Smooth muscle cell (in vitro differentiated cells): ENCODE data around the gene CYP2B6. TPM values are rescaled to one million over a fixed set of nuclear protein-coding genes. Genes with fewer than 3 reads are reported as not detected.
A peak's percentile ranks its signal among the peaks of the same experiment; 100 is the strongest.
"Not testable (repeated sequence)": the region's sequence is repeated elsewhere in the genome, so short reads cannot be mapped to it uniquely, and the experiment has no call there.

Source experiments
- DNase-seq: peaks from one replicate; lab custom pipeline; 2025; ENCODE audit not compliant: unreplicated experiment; lab: John Stamatoyannopoulos, UW
- H2AFZ ChIP-seq: fragments of 200-600 bp; sonication (generic); 2 replicates; pipeline ENCODE4 v1.6.0; 2016; ENCODE audit warnings: antibody characterized with exemption, low read depth, mild to moderate bottlenecking
- H3F3A ChIP-seq: fragments of 200-600 bp; sonication (generic); 2 replicates; pipeline ENCODE4 v1.6.0; 2017; ENCODE audit warnings: antibody characterized with exemption, low read depth
- H3K27ac ChIP-seq: fragments of 200-600 bp; sonication (generic); 2 replicates; pipeline ENCODE4 v1.5.1; 2016; ENCODE audit warnings: low read depth, mild to moderate bottlenecking
- H3K27me3 ChIP-seq: fragments of 200-600 bp; sonication (generic); 2 replicates; pipeline ENCODE4 v1.6.1; 2016; ENCODE audit warnings: low read depth, mild to moderate bottlenecking
- H3K36me3 ChIP-seq: fragments of 200-600 bp; sonication (generic); 2 replicates; pipeline ENCODE4 v1.5.1; 2016; ENCODE audit warnings: low read depth
- H3K4me1 ChIP-seq: fragments of 200-600 bp; sonication (generic); 2 replicates; pipeline ENCODE4 v1.5.1; 2016; ENCODE audit warnings: low read depth
- H3K4me2 ChIP-seq: fragments of 200-600 bp; sonication (generic); 2 replicates; pipeline ENCODE4 v1.6.0; 2016; ENCODE audit warnings: mild to moderate bottlenecking
- H3K4me3 ChIP-seq: fragments of 200-600 bp; sonication (generic); 2 replicates; pipeline ENCODE4 v1.5.1; 2016; ENCODE audit warnings: mild to moderate bottlenecking
- H3K79me2 ChIP-seq: fragments of 200-600 bp; sonication (generic); 2 replicates; pipeline ENCODE4 v1.6.0; 2016; ENCODE audit warnings: low read depth, mild to moderate bottlenecking
- H3K9ac ChIP-seq: fragments of 200-600 bp; sonication (generic); 2 replicates; pipeline ENCODE4 v1.6.0; 2016; ENCODE audit warnings: low read depth
- H3K9me3 ChIP-seq: fragments of 200-600 bp; sonication (generic); replicated peaks from 2 replicates; pipeline ENCODE4 v1.5.1; 2016; ENCODE audit warnings: low read depth
- H4K20me1 ChIP-seq: fragments of 200-600 bp; sonication (generic); 2 replicates; pipeline ENCODE4 v1.6.0; 2016; ENCODE audit warnings: low read depth
- CTCF ChIP-seq: fragments of 200-600 bp; sonication (generic); IDR thresholded peaks from 2 replicates; pipeline ENCODE4 v1.5.1; 2017; ENCODE audit warnings: borderline replicate concordance, mild to moderate bottlenecking, antibody characterized with exemption; ENCODE audit not compliant: insufficient read depth, poor library complexity, severe bottlenecking
- WGBS: methylation state at CpG from one replicate; pipeline ENCODE4 v1.1.7; 2016; ENCODE audit warnings: low lambda C conversion rate; 5-methylcytosine and 5-hydroxymethylcytosine counted together
- polyA plus RNA-seq: library from polyadenylated mRNA; unstranded; fragments of >200 nt; fragmentation: Nextera tagmentation; extraction: Ambion mirVana; gene quantifications from 2 replicates; pipeline ENCODE4 v1.2.1, GENCODE V29; 2016
- total RNA-seq: library from RNA; depleted of rRNA; stranded (reverse); fragments of >200 nt; gene quantifications from 2 replicates; pipeline ENCODE4 v1.2.3, GENCODE V29; 2014

The CYP2B6 gene
- total and polyA plus RNA-seq, 2 experiments from 2014 or later: not detected

DNA sequence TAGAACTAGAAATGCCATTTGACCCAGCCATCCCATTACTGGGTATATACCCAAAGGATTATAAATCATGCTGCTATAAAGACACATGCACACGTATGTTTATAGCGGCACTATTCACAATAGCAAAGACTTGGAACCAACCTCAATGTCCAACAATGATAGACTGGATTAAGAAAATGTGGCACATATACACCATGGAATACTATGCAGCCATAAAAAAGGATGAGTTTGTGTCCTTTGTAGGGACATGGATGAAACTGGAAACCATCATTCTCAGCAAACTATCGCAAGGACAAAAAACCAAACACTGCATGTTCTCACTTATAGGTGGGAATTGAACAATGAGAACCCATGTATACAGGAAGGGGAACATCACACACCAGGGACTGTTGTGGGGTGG is 23.0 kb upstream of the CYP2B6 start:
- not testable (repeated sequence) for H3F3A ChIP-seq, H3K79me2 ChIP-seq, H3K9me3 ChIP-seq, H3K27me3 ChIP-seq, H3K36me3 ChIP-seq, H3K4me2 ChIP-seq, H4K20me1 ChIP-seq, H3K9ac ChIP-seq, H3K4me3 ChIP-seq, H3K27ac ChIP-seq, H3K4me1 ChIP-seq, H2AFZ ChIP-seq, DNase-seq
- 100% methylated on average over 3 of the region's 3 CpGs for WGBS

DNA sequence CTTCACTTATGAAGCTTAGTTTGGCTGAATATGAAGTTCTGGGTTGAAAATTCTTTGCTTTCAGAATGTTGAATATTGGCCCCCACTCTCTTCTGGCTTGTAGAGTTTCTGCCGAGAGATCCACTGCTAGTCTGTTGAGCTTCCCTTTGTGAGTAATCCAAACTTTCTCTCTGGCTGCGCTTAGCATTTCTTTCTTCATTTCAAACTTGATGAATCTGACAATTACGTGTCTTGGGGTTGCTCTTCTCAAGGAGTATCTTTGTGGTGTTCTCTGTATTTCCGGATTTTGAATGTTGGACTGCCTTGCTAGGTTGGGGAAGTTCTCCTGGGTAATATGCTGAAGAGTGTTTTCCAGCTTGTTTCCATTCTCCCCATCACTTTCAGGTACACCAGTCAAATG is 21.4 kb upstream of the CYP2B6 start:
- H3K9me3 ChIP-seq, H4K20me1 ChIP-seq, H3K27me3 ChIP-seq, H2AFZ ChIP-seq, H3K9ac ChIP-seq, H3K4me1 ChIP-seq, H3K4me3 ChIP-seq, H3K27ac ChIP-seq, H3F3A ChIP-seq, H3K79me2 ChIP-seq, H3K4me2 ChIP-seq, H3K36me3 ChIP-seq, DNase-seq: not testable (repeated sequence)
- WGBS: 89% methylated on average over 4 of the region's 4 CpGs

GRCh38 chr19:40970396-40971345 is 20.4 kb upstream of the CYP2B6 start:
- not testable (repeated sequence) for H3K9ac ChIP-seq, H3K27ac ChIP-seq, H3K4me3 ChIP-seq, H3K4me2 ChIP-seq, H4K20me1 ChIP-seq, DNase-seq, H3K79me2 ChIP-seq, H3F3A ChIP-seq, H3K36me3 ChIP-seq, H3K4me1 ChIP-seq, H3K9me3 ChIP-seq, H3K27me3 ChIP-seq, H2AFZ ChIP-seq
- WGBS: 84% methylated on average over 6 of the region's 6 CpGs

DNA sequence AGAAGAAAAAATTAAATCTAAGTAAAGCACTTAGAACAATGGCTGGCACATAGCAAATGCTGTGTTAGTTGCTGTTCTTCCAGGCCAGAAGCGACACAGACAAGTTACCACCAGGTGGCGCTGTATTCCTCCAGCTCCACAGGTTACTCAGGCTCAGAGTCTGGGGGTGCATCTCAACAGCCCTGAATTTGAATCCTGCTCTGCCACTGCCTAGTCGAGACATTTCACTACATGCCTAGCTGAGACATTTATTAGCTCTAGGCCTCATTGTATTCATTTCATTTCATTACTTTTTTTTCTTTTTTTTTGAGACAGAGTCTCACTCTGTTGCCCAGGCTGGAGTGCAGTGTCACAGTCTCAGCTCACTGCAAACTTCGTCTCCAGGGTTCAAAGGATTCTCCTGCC is 16.4 kb upstream of the CYP2B6 start:
- DNase-seq: no peak
- Histone ChIP-seq H3K79me2 (no peaks in the 10 kb centered on the region), H3K27ac (no peak overlapping the region), H2AFZ (no peak overlapping the region), H4K20me1 (no peaks in the 10 kb centered on the region), H3K9ac (no peak overlapping the region), H3K27me3 (no peaks in the 10 kb centered on the region), H3K36me3 (no peaks in the 10 kb centered on the region), H3K9me3 (no peaks in the 10 kb centered on the region), H3F3A (no peaks in the 10 kb centered on the region), H3K4me3 (no peak overlapping the region), H3K4me1 (no peaks in the 10 kb centered on the region), H3K4me2 (no peak overlapping the region)
- 38% methylated on average over 4 of the region's 4 CpGs for WGBS
- peak; percentile 78 for TF ChIP-seq CTCF

DNA sequence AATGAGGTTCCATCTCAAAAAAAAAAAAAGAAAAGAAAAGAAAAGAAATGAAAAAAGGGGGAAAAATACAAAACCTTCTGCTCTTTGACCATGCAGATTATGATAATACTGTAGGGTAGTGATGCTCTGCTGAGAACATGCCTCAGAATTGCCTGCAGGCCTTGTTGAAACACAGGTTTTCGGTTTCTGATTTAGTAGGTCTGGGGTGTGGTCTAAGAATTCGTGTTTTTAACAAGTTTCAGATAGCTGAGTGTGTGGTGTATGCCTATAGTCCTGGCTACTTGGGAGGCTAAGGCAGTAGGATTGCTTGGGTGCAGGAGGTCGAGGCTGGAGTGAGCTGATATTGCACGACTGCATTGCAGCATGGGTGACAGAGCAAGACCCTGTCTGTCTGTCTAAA is 14.9 kb upstream of the CYP2B6 start:
- no peak for TF ChIP-seq CTCF
- Histone ChIP-seq H3K27ac (no peak overlapping the region), H3K4me1 (no peaks in the 10 kb centered on the region), H3K9ac (no peak overlapping the region), H3K27me3 (no peaks in the 10 kb centered on the region), H3F3A (no peaks in the 10 kb centered on the region), H4K20me1 (no peaks in the 10 kb centered on the region), H3K4me2 (no peak overlapping the region), H3K4me3 (no peak overlapping the region), H3K9me3 (no peaks in the 10 kb centered on the region), H2AFZ (no peak overlapping the region), H3K79me2 (no peaks in the 10 kb centered on the region), H3K36me3 (no peaks in the 10 kb centered on the region)
- 75% methylated on average over 4 of the region's 4 CpGs for WGBS
- DNase-seq: no peak
